Ishikawa (cell line): ENCODE data around the gene IL3RA.

Experiments used
- CEBPB ChIP-seq: IDR thresholded peaks from 2 replicates; pipeline ENCODE4 v1.6.1; 2012
- EP300 ChIP-seq: IDR thresholded peaks from 2 replicates; pipeline ENCODE4 v1.6.1; 2012; ENCODE audit warnings: borderline replicate concordance
- NFIC ChIP-seq: IDR thresholded peaks from 2 replicates; pipeline ENCODE4 v1.6.1; 2012
- RAD21 ChIP-seq: IDR thresholded peaks from 2 replicates; pipeline ENCODE4 v1.6.1; 2012; ENCODE audit warnings: low read depth
- TAF1 ChIP-seq: IDR thresholded peaks from 2 replicates; pipeline ENCODE4 v1.6.1; 2012; ENCODE audit warnings: low read depth, mild to moderate bottlenecking
- TCF12 ChIP-seq: IDR thresholded peaks from 2 replicates; pipeline ENCODE4 v1.6.1; 2012; ENCODE audit warnings: low read depth
- YY1 ChIP-seq: IDR thresholded peaks from 2 replicates; pipeline ENCODE4 v1.6.1; 2012; ENCODE audit warnings: low read depth
- ZBTB7A ChIP-seq: IDR thresholded peaks from 2 replicates; pipeline ENCODE4 v1.6.1; 2012; ENCODE audit warnings: low read depth
- TF ChIP-seq, protein P1 (sequence below): IDR thresholded peaks from 2 replicates; pipeline ENCODE4 v1.6.1; 2012
- TF ChIP-seq, protein P2 (sequence below): IDR thresholded peaks from 2 replicates; pipeline ENCODE4 v1.6.1; 2012; ENCODE audit warnings: low read depth, mild to moderate bottlenecking
- TF ChIP-seq, protein P3 (sequence below): IDR thresholded peaks from 2 replicates; pipeline ENCODE4 v1.6.1; 2012

DNA sequence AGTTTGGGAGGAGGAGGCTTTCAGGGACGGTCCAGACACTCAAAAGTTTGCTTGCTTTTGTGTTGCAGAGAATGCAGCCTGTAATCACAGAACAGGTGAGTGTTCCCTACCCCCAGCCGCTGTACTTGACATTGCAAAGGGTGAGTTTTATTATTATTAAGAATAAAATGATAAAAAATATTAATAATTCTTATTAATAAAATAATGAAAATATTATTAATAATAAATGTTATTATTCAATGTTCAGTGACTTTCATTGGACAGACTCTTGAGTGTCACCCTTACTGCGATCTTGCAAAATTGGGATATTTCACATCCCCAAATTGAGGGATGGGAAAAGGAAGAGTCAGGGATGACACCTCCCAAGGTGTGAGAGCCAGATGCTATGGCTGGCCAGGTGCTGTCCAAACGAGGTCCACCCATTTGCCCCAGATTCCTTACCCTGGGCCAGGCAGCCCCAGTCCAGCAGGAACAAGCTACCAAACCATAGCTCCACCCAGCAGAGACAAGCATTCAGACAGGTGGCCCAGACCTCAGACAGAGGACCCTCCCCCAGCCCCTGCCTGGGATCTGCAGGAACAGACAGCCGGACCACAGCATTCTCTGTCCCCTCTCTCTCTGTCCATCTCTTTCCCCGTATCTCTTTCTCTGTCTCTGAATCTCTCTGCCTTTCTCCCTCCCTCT is 22.4 kb downstream of the IL3RA start:
- TF ChIP-seq EP300: no peak
- TF ChIP-seq NFIC: no peak
- TF ChIP-seq, protein P1, sequence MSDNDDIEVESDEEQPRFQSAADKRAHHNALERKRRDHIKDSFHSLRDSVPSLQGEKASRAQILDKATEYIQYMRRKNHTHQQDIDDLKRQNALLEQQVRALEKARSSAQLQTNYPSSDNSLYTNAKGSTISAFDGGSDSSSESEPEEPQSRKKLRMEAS: no peak
- TF ChIP-seq, protein P2, sequence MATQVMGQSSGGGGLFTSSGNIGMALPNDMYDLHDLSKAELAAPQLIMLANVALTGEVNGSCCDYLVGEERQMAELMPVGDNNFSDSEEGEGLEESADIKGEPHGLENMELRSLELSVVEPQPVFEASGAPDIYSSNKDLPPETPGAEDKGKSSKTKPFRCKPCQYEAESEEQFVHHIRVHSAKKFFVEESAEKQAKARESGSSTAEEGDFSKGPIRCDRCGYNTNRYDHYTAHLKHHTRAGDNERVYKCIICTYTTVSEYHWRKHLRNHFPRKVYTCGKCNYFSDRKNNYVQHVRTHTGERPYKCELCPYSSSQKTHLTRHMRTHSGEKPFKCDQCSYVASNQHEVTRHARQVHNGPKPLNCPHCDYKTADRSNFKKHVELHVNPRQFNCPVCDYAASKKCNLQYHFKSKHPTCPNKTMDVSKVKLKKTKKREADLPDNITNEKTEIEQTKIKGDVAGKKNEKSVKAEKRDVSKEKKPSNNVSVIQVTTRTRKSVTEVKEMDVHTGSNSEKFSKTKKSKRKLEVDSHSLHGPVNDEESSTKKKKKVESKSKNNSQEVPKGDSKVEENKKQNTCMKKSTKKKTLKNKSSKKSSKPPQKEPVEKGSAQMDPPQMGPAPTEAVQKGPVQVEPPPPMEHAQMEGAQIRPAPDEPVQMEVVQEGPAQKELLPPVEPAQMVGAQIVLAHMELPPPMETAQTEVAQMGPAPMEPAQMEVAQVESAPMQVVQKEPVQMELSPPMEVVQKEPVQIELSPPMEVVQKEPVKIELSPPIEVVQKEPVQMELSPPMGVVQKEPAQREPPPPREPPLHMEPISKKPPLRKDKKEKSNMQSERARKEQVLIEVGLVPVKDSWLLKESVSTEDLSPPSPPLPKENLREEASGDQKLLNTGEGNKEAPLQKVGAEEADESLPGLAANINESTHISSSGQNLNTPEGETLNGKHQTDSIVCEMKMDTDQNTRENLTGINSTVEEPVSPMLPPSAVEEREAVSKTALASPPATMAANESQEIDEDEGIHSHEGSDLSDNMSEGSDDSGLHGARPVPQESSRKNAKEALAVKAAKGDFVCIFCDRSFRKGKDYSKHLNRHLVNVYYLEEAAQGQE: no peak
- TF ChIP-seq TAF1: no peak
- no peak for TF ChIP-seq RAD21
- no peak for TF ChIP-seq ZBTB7A
- TF ChIP-seq CEBPB: no peak
- TF ChIP-seq YY1: no peak
- TF ChIP-seq, protein P3, sequence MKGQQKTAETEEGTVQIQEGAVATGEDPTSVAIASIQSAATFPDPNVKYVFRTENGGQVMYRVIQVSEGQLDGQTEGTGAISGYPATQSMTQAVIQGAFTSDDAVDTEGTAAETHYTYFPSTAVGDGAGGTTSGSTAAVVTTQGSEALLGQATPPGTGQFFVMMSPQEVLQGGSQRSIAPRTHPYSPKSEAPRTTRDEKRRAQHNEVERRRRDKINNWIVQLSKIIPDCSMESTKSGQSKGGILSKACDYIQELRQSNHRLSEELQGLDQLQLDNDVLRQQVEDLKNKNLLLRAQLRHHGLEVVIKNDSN: no peak
- no peak for TF ChIP-seq TCF12
